OCI-LY1 (cell line): ENCODE measurements around the gene AANAT.

Experiments used
- CTCF ChIP-seq: fragments of 200-600 bp; sonication (generic), shearing (Covaris generic); IDR thresholded peaks from 2 replicates; pipeline ENCODE4 v1.5.1; 2017; ENCODE audit warnings: mild to moderate bottlenecking, antibody characterized with exemption, low read length, moderate library complexity, mixed read lengths
- EZH2 ChIP-seq: fragments of 200-600 bp; sonication (generic), shearing (Covaris generic); IDR thresholded peaks from 2 replicates; pipeline ENCODE4 v1.8.0; 2017; ENCODE audit warnings: borderline replicate concordance, mixed run types, mild to moderate bottlenecking, antibody characterized with exemption, low read length, moderate library complexity, mixed read lengths

- no peak for TF ChIP-seq EZH2
- TF ChIP-seq CTCF, result no peak
These were observed 28.5 kb upstream of the AANAT start for GRCh38 chr17:76438906-76439305.
